Smooth muscle cell of the brain vasculature (primary cell): ENCODE data around the gene NCOA7.
"Not testable (repeated sequence)": the region's sequence is repeated elsewhere in the genome, so short reads cannot be mapped to it uniquely, and the experiment has no call there.

Source experiments
- DNase-seq: peaks from one replicate; pipeline ENCODE4 v3.0.0-alpha.2; 2012; ENCODE audit warnings: low read depth, low spot score

NCOA7 gene

GRCh38 chr6:125792172-125792571 lies 1.4 kb downstream of the NCOA7 start:
- no peak for DNase-seq

DNA sequence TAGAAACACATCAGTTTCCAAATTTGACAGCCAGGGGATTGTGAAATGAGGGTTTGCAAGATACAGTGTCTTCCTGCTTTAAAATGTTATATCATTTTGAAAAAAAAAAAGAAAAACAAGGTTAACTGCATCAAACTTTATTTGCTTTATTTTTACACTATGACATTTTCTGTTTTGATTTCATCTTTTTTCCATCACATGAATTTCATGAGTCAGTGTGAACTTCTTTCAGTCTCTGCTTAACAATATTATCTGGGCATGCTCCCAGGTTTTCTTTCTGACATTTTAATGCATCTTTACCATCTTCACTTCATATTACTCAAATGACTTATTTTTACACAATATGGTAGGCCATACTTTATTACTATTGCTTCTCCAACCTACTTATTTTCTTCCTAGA lies 1.9 kb downstream of the NCOA7 start:
- DNase-seq, result no peak

GRCh38 chr6:125793280-125793679 lies 2.5 kb downstream of the NCOA7 start:
- DNase-seq, result no peak

DNA sequence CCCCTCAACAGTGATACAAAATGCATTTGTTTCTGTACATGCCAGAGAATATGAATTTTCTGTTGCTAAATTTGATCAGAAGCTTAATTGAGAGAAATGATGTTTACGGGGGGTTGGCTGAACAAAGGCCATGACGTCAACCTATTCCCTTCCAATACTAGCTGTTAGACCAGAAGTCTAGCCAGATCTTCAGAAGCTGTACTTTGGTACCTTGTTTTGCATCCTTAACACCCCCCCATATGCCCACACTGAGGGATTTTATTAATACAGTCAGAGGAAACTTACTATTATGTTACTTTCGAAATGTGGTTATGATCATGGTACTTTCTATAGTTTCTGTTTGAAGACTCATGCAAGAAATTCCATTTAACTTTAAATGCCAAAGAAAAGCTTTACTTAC lies 3.1 kb downstream of the NCOA7 start:
- no peak for DNase-seq

DNA sequence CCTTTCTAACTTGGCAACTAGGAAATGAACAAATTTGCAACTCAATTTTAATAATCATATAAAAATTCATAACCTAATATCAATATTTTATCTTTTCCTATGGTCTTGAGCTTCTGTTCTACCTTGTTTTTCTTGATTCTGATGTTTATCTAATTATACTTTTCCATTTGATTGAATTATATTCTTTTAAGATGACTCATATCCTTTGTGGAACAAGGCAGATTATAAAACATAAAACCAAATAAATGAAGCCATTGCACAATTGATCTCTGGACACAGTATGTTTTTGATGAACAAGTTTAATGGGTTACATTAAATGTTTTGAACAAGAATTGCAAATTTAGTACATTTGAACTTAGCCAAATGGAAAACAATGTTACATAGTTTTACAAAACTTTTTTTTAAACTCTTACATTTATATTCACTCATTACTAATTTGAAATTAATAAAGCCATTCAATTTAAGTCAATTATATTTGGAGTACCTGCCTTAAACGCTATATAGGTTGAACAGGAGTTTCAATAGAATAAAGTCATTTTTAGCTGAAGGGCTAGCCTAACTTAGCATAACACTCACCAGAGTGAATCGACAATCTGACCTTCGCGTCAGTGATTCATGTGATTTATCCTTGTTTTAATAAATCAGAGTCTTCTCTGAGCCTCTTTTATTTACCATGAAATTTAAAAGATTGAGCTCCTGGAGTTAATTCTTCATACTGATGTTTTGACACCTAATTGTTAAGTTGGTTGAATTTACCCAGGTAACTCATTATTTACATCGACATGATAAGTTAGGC lies 3.8 kb downstream of the NCOA7 start:
- DNase-seq, result no peak

DNA sequence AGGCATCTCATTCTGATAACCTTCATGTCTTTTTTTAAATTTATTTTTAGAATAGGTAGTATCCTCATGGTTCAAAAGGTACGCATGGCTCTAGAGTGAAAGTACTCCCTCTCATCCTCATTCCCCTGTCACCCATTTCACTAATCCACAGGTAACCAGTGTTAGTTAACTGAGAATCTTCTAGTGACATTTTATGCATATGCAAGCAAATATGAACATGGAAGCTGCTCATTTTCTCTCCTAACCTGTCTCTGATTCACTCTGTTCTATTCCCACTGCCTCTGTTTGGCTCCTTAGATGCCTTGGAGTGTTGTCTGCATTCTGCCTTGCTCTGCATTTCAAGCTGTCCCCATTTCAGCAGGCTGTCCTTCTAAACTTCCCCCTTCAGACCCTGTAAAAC lies 4.5 kb downstream of the NCOA7 start:
- no peak for DNase-seq

DNA sequence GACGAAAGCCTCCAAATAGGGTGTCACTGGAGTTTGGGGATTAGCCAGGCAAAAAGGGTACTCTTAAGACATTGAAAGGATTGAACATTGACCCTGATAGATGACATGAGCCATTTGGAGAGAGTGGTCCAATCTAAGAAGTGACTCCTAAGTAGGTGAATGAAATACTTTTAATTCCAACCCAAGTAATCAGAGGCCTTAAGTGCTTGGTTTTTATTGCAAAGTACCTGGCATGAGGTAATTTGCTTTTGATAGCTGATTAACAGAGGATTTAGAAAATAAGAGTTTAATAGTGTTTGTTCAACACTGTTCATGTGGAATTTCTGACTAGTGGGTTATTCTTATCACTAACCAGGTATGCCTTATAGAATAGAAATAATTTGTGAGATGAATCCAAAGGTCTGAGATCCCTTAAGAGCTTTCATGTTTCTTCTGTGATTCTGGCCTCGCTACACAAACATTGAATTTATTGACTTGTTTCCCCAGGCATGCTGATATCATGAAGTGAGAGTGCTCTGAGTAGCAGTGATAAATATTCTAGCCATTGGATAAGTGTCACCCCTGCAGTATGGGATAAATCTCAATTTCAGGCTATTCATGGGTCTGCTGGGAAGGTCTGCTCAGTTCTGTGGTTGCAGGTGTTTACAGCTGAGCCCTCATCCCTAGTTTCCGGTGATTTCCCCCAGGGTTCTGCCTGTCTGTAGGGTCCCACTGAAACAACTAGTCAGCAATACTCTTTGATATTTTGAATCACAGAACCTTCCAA lies 6.5 kb downstream of the NCOA7 start:
- no peak for DNase-seq

DNA sequence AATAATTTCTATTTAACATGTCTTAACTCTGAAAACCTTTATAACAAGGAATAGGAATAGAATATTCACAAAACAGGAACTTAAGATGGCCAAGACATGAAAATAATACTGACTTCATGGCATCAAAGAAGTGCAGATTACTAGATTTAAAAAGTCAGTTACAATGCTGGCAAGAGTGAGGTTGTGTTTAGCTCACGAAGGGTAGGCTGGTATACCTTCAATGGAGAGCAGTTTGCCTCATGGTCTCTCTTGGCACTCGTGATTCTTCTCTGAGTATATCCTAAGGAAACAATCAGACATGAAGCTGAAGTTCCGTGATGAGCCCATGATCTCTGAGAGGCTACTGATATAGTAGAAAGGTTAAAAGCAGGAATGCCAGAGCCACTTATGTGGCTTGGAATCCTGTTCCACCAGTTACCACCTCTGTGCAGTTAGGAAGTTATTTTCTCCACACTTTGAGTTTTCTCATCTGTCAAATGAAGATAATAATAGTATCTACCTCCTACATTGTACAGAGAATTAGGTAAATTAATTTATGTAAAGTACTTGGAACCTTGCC lies 7.2 kb downstream of the NCOA7 start:
- DNase-seq, result no peak

GRCh38 chr6:125798734-125799508 lies 8.2 kb downstream of the NCOA7 start:
- no peak for DNase-seq

DNA sequence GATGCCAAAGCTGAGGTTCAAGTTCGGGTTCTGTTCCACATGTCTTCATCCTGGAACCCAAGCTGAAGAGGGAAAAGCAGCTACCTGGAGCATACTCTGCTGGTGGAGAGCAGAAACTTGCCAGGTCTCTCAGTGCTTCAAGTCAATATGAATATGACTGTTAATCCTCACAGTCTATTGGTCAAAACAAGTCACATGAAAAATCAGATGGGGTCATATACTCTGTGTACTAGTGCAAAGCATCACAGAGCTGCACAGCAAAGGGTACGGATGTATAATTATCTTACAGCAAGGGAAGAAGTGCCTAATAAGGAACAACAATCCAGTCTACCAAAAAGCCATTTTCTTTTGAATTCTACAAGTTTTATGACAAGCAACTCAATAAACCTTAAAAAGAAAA lies 11.6 kb downstream of the NCOA7 start:
- DNase-seq, result no peak

- no peak for DNase-seq
Observed at GRCh38 chr6:125802943-125803377, 12.2 kb downstream of the NCOA7 start.

DNA sequence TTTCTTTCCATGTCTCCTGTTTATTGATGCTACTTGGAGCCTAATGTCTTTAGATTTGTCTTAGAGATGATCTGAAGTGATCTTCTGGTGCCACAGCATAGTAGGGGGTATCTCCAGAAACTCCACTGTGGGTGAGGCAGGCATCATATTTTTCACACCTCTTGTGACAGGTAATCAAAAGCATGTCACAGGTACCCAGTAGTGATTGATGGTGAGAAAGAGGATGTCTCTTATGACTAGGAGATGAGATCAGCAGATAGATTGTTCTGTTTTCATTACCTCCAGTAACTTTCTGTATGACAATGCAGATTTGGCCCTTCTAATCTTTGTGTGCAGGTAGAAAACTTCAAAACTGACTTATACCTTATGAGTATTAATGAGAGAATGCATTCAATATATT lies 13.5 kb downstream of the NCOA7 start:
- DNase-seq, result no peak

- not testable (repeated sequence) for DNase-seq
Observed at GRCh38 chr6:125804866-125805425, 14.2 kb downstream of the NCOA7 start.

DNA sequence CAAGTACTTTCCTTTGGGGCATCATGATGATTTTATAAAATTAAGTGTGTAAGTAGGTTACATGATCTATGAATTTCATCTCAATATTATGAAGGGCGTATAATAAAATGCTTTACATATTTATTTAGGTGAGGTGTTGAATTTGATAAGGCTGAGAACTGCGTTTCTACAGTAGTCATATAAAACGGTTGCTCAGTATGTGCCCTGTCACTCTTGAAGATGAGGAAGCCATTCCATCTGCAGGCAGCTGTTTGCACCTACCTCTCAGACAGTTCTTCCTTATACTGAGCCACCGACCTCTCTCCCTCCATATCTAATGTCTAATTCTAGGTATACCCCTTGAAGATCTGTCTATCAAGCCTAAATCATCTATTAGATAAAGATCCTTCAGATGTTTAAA lies 16.1 kb downstream of the NCOA7 start:
- DNase-seq, result no peak

DNA sequence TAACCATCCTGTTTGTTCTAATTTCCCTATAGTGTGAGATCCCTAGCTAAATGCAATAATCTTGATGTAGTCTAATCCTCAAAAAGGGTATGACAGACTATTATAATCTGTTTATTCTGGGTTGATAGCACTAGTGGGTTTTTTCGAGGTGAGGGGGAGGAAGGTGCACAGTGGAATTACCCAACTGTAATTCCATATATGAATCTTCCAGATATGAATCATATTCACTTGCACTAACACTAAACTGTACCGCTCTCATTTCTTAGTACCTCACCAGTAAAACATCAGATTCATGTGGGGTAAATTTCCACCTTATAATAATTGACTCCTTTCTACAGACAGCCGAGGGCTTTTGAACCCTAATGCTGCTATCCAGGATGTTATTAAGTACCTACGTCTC lies 16.5 kb downstream of the NCOA7 start:
- no peak for DNase-seq

DNA sequence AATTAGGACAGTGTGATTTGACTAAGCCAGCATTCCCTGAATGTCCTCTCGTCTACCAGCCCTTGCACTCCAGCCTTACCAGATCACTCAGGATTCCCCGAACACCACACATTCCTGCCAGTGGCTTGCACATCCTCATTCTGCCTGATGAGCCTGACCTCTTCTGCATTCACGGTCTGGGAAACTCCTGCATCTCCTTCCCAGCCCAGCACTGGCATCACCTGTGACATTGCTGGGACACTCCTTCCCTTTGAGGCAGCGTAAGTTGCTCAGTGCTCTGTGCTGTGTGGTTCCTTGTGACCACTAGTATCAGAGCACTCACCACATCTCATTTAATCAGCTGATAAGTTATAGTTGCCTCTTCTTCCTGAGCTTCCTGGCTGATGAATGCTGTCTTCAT lies 17.3 kb downstream of the NCOA7 start:
- no peak for DNase-seq

GRCh38 chr6:125808591-125808990 lies 17.8 kb downstream of the NCOA7 start:
- no peak for DNase-seq

GRCh38 chr6:125809570-125810170 lies 18.9 kb downstream of the NCOA7 start:
- DNase-seq, result no peak

- DNase-seq, result no peak
Observed at GRCh38 chr6:125810445-125810844, 19.7 kb downstream of the NCOA7 start.

GRCh38 chr6:125811259-125811658 lies 20.5 kb downstream of the NCOA7 start:
- no peak for DNase-seq
